Natural killer cell (primary cell): ENCODE measurements around the gene GALNT10. TPM values are rescaled to one million over a fixed set of nuclear protein-coding genes. Genes with fewer than 3 reads are reported as not detected.

Source experiments
- ATAC-seq, 3 donors: fragments of 150-1000 bp in 2 of 3; fragments of 200-7000 bp in 1 of 3; cut with Tn5 transposase; 1 replicate in 1 of 3; 2 replicates in 2 of 3; pipeline ENCODE4 v1.10.0; 2021; ENCODE audit warnings: mild to moderate bottlenecking in 2 of 3, moderate library complexity in 2 of 3
- DNase-seq, 2 donors: peaks; one replicate each; pipeline versions ENCODE4 v3.0.0 to v3.0.0-alpha.2; 2013 to 2021; ENCODE audit warnings: mixed read lengths in 1 of 2
- H3K27ac ChIP-seq: one replicate; pipeline ENCODE4 v1.5.1; 2013; ENCODE audit warnings: mild to moderate bottlenecking, low read length
- H3K27me3 ChIP-seq: one replicate; pipeline ENCODE4 v1.6.1; 2013; ENCODE audit warnings: low read length; ENCODE audit not compliant: control insufficient read depth, insufficient read depth
- H3K36me3 ChIP-seq: one replicate; pipeline ENCODE4 v1.6.1; 2013; ENCODE audit warnings: low read length; ENCODE audit not compliant: control insufficient read depth, insufficient read depth
- H3K4me1 ChIP-seq: one replicate; pipeline ENCODE4 v1.6.1; 2013; ENCODE audit warnings: low read length; ENCODE audit not compliant: control insufficient read depth, insufficient read depth
- H3K4me3 ChIP-seq: one replicate; pipeline ENCODE4 v1.5.1; 2013; ENCODE audit warnings: low read length
- H3K9me3 ChIP-seq: one replicate; pipeline ENCODE4 v1.6.1; 2013; ENCODE audit warnings: low read length; ENCODE audit not compliant: control insufficient read depth, insufficient read depth
- H3K27ac Mint-ChIP-seq, 2 donors: one replicate each; pipeline ENCODE4 v1.8.0; 2022; ENCODE audit warnings: mild to moderate bottlenecking in 2 of 2, mixed read lengths in 2 of 2, moderate library complexity in 1 of 2
- H3K27me3 Mint-ChIP-seq, 2 donors: one replicate each; pipeline ENCODE4 v1.8.0; 2022; ENCODE audit warnings: low read depth in 2 of 2, mixed read lengths in 2 of 2
- H3K36me3 Mint-ChIP-seq: one replicate; pipeline ENCODE4 v1.8.0; 2022; ENCODE audit warnings: mixed read lengths
- H3K4me1 Mint-ChIP-seq, 2 donors: one replicate each; pipeline ENCODE4 v1.8.0; 2022; ENCODE audit warnings: mixed read lengths in 2 of 2
- H3K4me3 Mint-ChIP-seq: one replicate; pipeline ENCODE4 v1.8.0; 2022; ENCODE audit warnings: mild to moderate bottlenecking, moderate library complexity, mixed read lengths
- H3K9me3 Mint-ChIP-seq, 2 donors: one replicate each; pipeline ENCODE4 v1.8.0; 2022; ENCODE audit warnings: mixed read lengths in 2 of 2
- WGBS: methylation state at CpG from one replicate; pipeline ENCODE4 v1.1.7; 2013; ENCODE audit warnings: missing lambda C conversion rate; ENCODE audit not compliant: insufficient coverage; 5-methylcytosine and 5-hydroxymethylcytosine counted together
- intact Hi-C: fragments of 100-400 bp; cut with micrococcal nuclease; formaldehyde crosslinking; loops from one replicate; pipeline ENCODE4 v1.14.2; 2022
- total RNA-seq, 4 donors: library from RNA; stranded (reverse); fragments of 120-200 nt in 1 of 4; gene quantifications; one replicate each; pipeline versions ENCODE4 v1.2.3 to v1.2.4, GENCODE V29; 2013 to 2022
- TF ChIP-seq, protein P1 (sequence below): fragments of 200-600 bp; IDR thresholded peaks from one replicate; pipeline ENCODE4 v1.8.0; 2022; ENCODE audit warnings: antibody characterized with exemption

GALNT10 gene
- total RNA-seq, 3 donors from 2014 or later (not counting 1 experiment from before 2014, with no cell fraction given) = 77.0 to 92.6 (median 77.6) TPM

DNA sequence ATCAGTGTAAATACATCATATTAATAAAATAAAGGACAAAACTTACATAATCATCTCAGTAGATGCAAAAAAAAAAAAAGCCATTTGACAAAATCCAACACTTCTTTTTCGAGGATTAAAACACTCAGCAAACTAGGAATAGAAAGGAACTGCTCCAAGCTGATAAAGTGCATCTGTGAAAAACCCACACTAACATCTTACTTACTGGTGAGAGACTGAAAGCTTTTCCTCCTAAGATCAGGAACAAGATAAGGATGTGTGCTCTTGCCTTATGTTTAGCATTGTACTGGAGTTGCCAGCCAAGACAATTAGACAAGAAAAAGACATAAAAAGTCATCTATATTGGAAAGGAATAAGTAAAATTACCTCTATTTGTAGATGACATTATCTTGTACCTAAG lies 135.0 kb downstream of the GALNT10 start:
- Histone ChIP-seq H3K4me1 (no peaks in the 10 kb centered on the region), H3K36me3 (peaks cover 10% of the 10 kb centered on the region), H3K27ac (no peak overlapping the region), H3K4me3 (no peak overlapping the region), H3K9me3 (no peaks in the 10 kb centered on the region), H3K27me3 (no peaks in the 10 kb centered on the region)
- intact Hi-C loops = no loop called here
- Mint-ChIP-seq H3K4me1 (peaks cover 15% of the 10 kb centered on the region in 2 donors), H3K27ac (no peak overlapping the region), H3K36me3 (no peaks in the 10 kb centered on the region), H3K9me3 (no peaks in the 10 kb centered on the region), H3K4me3 (no peak overlapping the region), H3K27me3 (no peaks in the 10 kb centered on the region)
- ATAC-seq = no peak
- 50% methylated on average over 1 of the region's 1 CpG for WGBS
- TF ChIP-seq, protein P1, sequence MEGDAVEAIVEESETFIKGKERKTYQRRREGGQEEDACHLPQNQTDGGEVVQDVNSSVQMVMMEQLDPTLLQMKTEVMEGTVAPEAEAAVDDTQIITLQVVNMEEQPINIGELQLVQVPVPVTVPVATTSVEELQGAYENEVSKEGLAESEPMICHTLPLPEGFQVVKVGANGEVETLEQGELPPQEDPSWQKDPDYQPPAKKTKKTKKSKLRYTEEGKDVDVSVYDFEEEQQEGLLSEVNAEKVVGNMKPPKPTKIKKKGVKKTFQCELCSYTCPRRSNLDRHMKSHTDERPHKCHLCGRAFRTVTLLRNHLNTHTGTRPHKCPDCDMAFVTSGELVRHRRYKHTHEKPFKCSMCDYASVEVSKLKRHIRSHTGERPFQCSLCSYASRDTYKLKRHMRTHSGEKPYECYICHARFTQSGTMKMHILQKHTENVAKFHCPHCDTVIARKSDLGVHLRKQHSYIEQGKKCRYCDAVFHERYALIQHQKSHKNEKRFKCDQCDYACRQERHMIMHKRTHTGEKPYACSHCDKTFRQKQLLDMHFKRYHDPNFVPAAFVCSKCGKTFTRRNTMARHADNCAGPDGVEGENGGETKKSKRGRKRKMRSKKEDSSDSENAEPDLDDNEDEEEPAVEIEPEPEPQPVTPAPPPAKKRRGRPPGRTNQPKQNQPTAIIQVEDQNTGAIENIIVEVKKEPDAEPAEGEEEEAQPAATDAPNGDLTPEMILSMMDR = no peak
- no peak for DNase-seq

DNA sequence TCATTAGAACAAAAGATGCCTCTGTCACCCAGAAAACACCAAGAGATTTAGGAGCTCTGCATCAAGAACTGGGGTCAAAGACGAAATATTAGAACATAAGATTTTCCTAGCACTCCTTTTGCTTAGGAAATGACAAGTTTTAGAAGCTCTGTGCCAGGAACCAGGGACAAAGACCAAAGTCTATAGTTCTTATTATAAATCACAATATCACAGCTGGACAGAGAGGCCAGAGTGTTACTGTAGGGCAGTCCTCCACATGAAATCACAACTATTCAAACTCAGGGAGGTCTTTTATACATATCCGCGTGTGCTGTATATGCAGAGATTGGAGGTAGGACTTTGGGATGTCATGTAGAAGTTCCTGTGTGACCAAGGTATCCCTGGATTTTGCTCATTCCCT lies 138.5 kb downstream of the GALNT10 start:
- Mint-ChIP-seq H3K36me3 (peaks cover 7% of the 10 kb centered on the region), H3K9me3 (no peaks in the 10 kb centered on the region), H3K27ac (no peak overlapping the region), H3K27me3 (no peaks in the 10 kb centered on the region), H3K4me1 (peaks cover 5 to 19% of the 10 kb centered on the region in 2 donors), H3K4me3 (no peak overlapping the region)
- ATAC-seq (no peak), DNase-seq (no peak)
- TF ChIP-seq, protein P1 = no peak
- WGBS = 100% methylated on average over 3 of the region's 3 CpGs
- H3K27me3 ChIP-seq = no peaks in the 10 kb centered on the region
- H3K4me3 ChIP-seq = no peak overlapping the region
- H3K27ac ChIP-seq = no peak overlapping the region
- H3K9me3 ChIP-seq = no peaks in the 10 kb centered on the region
- intact Hi-C loops = no loop called here
- H3K36me3 ChIP-seq = peaks cover 24% of the 10 kb centered on the region
- no peaks in the 10 kb centered on the region for H3K4me1 ChIP-seq

DNA sequence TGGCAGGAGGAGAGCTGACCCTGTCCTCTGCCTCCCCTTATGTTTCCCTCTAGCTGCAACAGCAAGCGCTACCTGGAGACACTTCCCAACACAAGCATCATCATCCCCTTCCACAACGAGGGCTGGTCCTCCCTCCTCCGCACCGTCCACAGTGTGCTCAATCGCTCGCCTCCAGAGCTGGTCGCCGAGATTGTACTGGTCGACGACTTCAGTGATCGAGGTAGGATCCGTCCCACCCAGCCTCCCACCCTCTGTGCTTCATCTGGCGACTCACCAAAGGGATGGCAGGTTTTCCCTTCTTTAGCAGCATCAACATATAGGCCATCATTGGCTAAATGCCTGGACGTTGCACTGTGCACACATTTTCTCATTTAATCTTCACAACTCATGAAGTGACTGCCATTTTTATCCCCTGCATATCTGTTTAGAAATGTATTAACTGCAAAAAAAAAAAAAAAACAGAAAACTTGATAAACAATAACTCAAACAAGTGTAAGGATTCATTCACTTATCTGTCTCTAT lies 139.0 kb downstream of the GALNT10 start:
- no peaks in the 10 kb centered on the region for H3K27me3 ChIP-seq
- Mint-ChIP-seq H3K4me3 (no peak overlapping the region), H3K27ac (no peak overlapping the region), H3K27me3 (no peaks in the 10 kb centered on the region), H3K9me3 (no peaks in the 10 kb centered on the region), H3K36me3 (peaks cover 7% of the 10 kb centered on the region), H3K4me1 (peaks cover 2 to 14% of the 10 kb centered on the region in 2 donors)
- H3K36me3 ChIP-seq = peaks cover 26% of the 10 kb centered on the region
- 99% methylated on average over 14 of the region's 14 CpGs for WGBS
- H3K9me3 ChIP-seq = no peaks in the 10 kb centered on the region
- H3K4me3 ChIP-seq = no peak overlapping the region
- no peak overlapping the region for H3K27ac ChIP-seq
- H3K4me1 ChIP-seq = no peaks in the 10 kb centered on the region
- intact Hi-C loops = no loop called here
- TF ChIP-seq, protein P1 = no peak
- ATAC-seq (no peak), DNase-seq (no peak)

DNA sequence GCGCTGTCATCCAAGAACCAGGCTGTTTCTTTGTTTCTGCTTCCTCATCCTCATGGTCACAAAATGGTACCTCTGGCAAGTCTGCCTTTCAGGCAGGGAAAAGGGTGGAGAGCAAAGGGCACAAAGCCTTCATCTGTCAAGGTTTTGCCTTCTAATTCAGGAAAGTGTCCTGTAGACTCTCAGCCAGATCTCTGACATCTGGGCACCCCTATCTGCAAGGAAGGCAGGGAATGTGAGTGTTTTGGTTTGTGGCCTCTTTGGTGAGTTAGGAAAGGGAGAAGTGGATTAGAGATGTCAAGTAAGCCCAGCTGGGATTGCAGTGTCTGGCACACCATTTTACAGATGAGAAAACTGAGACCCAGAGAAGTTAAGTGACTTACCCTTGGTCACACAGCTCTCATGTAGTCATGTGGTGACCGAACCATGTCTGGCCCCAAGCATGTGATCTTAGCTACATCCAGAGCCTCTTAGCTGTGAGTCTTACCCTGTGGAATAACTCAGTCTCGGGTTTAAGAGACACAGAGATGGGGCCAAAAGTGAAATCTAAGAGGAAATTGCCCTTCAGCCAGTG lies 139.6 kb downstream of the GALNT10 start:
- Histone ChIP-seq H3K4me3 (no peak overlapping the region), H3K4me1 (no peaks in the 10 kb centered on the region), H3K36me3 (peaks cover 31% of the 10 kb centered on the region), H3K27ac (no peak overlapping the region), H3K27me3 (no peaks in the 10 kb centered on the region), H3K9me3 (no peaks in the 10 kb centered on the region)
- Mint-ChIP-seq H3K9me3 (no peaks in the 10 kb centered on the region), H3K36me3 (peaks cover 12% of the 10 kb centered on the region), H3K4me1 (peaks cover 5 to 12% of the 10 kb centered on the region in 2 donors), H3K27ac (no peak overlapping the region), H3K4me3 (no peak overlapping the region), H3K27me3 (no peaks in the 10 kb centered on the region)
- WGBS = 95% methylated on average over 3 of the region's 3 CpGs
- TF ChIP-seq, protein P1 = no peak
- DNase-seq (no peak), ATAC-seq (no peak)
- intact Hi-C loops = no loop called here
